ENCODE measurements around the gene TBC1D5.

Gene TBC1D5

GRCh38 chr3:17590465-17590864 lies 152.0 kb downstream of the TBC1D5 start:
- Histone ChIP-seq H3K27ac (ENCODE audit: low read depth, low read length) (no peak overlapping the region), H3K4me3 (ENCODE audit: low read length) (no peak overlapping the region), H3K36me3 (ENCODE audit: control insufficient read depth, insufficient read depth, low read length) (peaks cover 2% of the 10 kb centered on the region), H3K27me3 (ENCODE audit: control insufficient read depth, insufficient read depth, low read length) (no peaks in the 10 kb centered on the region), H3K9ac (ENCODE audit: low read length) (no peak overlapping the region), H3K4me1 (ENCODE audit: control insufficient read depth, insufficient read depth, low read length) (no peaks in the 10 kb centered on the region)

GRCh38 chr3:17589888-17590287 lies 152.5 kb downstream of the TBC1D5 start:
- Histone ChIP-seq H3K9ac (ENCODE audit: low read length) (no peak overlapping the region), H3K4me3 (ENCODE audit: low read length) (no peak overlapping the region), H3K4me1 (ENCODE audit: control insufficient read depth, insufficient read depth, low read length) (no peaks in the 10 kb centered on the region), H3K27me3 (ENCODE audit: control insufficient read depth, insufficient read depth, low read length) (no peaks in the 10 kb centered on the region), H3K36me3 (ENCODE audit: control insufficient read depth, insufficient read depth, low read length) (peaks cover 2% of the 10 kb centered on the region), H3K27ac (ENCODE audit: low read depth, low read length) (no peak overlapping the region)

- no peaks in the 10 kb centered on the region for H3K4me1 ChIP-seq (ENCODE audit: control insufficient read depth, insufficient read depth, low read length)
- H3K9ac ChIP-seq (ENCODE audit: low read length): no peak overlapping the region
- H3K27me3 ChIP-seq (ENCODE audit: control insufficient read depth, insufficient read depth, low read length): no peaks in the 10 kb centered on the region
- H3K27ac ChIP-seq (ENCODE audit: low read depth, low read length): no peak overlapping the region
- peaks cover under 1% of the 10 kb centered on the region for H3K36me3 ChIP-seq (ENCODE audit: control insufficient read depth, insufficient read depth, low read length)
- H3K4me3 ChIP-seq (ENCODE audit: low read length): no peak overlapping the region
These were observed 154.0 kb downstream of the TBC1D5 start for GRCh38 chr3:17588422-17588821.

DNA sequence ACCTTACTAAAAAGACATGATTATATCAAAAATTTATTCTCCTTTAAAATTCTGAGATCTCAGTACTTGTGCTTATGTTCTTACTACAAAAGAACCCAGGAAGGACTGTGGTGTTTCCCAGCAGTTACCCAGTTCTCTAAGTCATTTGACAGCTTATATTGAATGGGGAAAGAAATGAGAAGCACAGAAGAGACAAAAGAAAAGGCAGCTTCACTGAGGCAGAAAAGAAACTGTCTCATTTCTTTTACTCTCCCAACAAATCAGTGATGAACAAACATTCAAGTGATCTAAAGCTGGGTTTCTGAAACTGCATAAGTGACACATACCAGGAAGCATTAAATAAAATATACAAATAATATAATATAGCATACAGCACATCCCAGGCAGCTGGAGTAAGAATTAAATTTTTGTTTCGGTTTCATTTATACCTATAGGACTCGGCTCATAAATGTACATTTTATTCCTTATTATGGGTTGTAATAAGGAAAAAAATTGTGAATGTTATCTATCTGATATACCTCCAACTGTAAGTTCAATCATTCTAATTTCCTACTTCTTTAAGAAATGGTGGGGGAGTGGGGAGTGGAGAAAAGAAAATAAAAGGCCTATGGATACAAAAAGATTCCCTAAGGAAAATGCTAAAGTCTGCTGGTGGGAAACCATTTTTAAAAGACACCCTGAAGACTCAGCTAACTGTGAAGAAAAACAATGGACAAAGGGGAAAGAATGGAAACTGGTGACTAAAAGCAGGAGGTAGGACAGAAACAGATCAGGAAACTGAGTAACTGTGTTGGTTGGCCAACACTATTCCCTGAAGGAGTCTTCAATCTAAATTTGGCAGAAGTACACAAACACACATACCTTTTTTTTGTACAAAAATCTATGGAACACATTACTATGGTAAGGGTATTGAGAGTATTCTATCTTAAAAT lies 156.8 kb downstream of the TBC1D5 start:
- Histone ChIP-seq H3K27ac (ENCODE audit: low read depth, low read length) (no peak overlapping the region), H3K9ac (ENCODE audit: low read length) (no peak overlapping the region), H3K27me3 (ENCODE audit: control insufficient read depth, insufficient read depth, low read length) (no peaks in the 10 kb centered on the region), H3K4me3 (ENCODE audit: low read length) (no peak overlapping the region), H3K36me3 (ENCODE audit: control insufficient read depth, insufficient read depth, low read length) (no peaks in the 10 kb centered on the region), H3K4me1 (ENCODE audit: control insufficient read depth, insufficient read depth, low read length) (no peaks in the 10 kb centered on the region)

GRCh38 chr3:17584066-17584465 lies 158.4 kb downstream of the TBC1D5 start:
- no peak overlapping the region for H3K27ac ChIP-seq (ENCODE audit: low read depth, low read length)
- no peaks in the 10 kb centered on the region for H3K4me1 ChIP-seq (ENCODE audit: control insufficient read depth, insufficient read depth, low read length)
- H3K4me3 ChIP-seq (ENCODE audit: low read length): no peak overlapping the region
- H3K9ac ChIP-seq (ENCODE audit: low read length): no peak overlapping the region
- H3K27me3 ChIP-seq (ENCODE audit: control insufficient read depth, insufficient read depth, low read length): no peaks in the 10 kb centered on the region
- no peaks in the 10 kb centered on the region for H3K36me3 ChIP-seq (ENCODE audit: control insufficient read depth, insufficient read depth, low read length)

- Histone ChIP-seq H3K4me3 (ENCODE audit: low read length) (no peak overlapping the region), H3K27me3 (ENCODE audit: control insufficient read depth, insufficient read depth, low read length) (no peaks in the 10 kb centered on the region), H3K27ac (ENCODE audit: low read depth, low read length) (no peak overlapping the region), H3K36me3 (ENCODE audit: control insufficient read depth, insufficient read depth, low read length) (no peaks in the 10 kb centered on the region), H3K4me1 (ENCODE audit: control insufficient read depth, insufficient read depth, low read length) (no peaks in the 10 kb centered on the region), H3K9ac (ENCODE audit: low read length) (no peak overlapping the region)
These were observed 158.9 kb downstream of the TBC1D5 start for GRCh38 chr3:17583530-17583929.

- Histone ChIP-seq H3K4me3 (ENCODE audit: low read length) (no peak overlapping the region), H3K27ac (ENCODE audit: low read depth, low read length) (no peak overlapping the region), H3K4me1 (ENCODE audit: control insufficient read depth, insufficient read depth, low read length) (no peaks in the 10 kb centered on the region), H3K27me3 (ENCODE audit: control insufficient read depth, insufficient read depth, low read length) (no peaks in the 10 kb centered on the region), H3K9ac (ENCODE audit: low read length) (no peak overlapping the region), H3K36me3 (ENCODE audit: control insufficient read depth, insufficient read depth, low read length) (no peaks in the 10 kb centered on the region)
These were observed 160.9 kb downstream of the TBC1D5 start for GRCh38 chr3:17581421-17582080.

- no peaks in the 10 kb centered on the region for H3K4me1 ChIP-seq (ENCODE audit: control insufficient read depth, insufficient read depth, low read length)
- H3K4me3 ChIP-seq (ENCODE audit: low read length): no peak overlapping the region
- no peaks in the 10 kb centered on the region for H3K27me3 ChIP-seq (ENCODE audit: control insufficient read depth, insufficient read depth, low read length)
- no peak overlapping the region for H3K9ac ChIP-seq (ENCODE audit: low read length)
- no peaks in the 10 kb centered on the region for H3K36me3 ChIP-seq (ENCODE audit: control insufficient read depth, insufficient read depth, low read length)
- H3K27ac ChIP-seq (ENCODE audit: low read depth, low read length): no peak overlapping the region
These were observed 161.5 kb downstream of the TBC1D5 start for GRCh38 chr3:17580901-17581300.

DNA sequence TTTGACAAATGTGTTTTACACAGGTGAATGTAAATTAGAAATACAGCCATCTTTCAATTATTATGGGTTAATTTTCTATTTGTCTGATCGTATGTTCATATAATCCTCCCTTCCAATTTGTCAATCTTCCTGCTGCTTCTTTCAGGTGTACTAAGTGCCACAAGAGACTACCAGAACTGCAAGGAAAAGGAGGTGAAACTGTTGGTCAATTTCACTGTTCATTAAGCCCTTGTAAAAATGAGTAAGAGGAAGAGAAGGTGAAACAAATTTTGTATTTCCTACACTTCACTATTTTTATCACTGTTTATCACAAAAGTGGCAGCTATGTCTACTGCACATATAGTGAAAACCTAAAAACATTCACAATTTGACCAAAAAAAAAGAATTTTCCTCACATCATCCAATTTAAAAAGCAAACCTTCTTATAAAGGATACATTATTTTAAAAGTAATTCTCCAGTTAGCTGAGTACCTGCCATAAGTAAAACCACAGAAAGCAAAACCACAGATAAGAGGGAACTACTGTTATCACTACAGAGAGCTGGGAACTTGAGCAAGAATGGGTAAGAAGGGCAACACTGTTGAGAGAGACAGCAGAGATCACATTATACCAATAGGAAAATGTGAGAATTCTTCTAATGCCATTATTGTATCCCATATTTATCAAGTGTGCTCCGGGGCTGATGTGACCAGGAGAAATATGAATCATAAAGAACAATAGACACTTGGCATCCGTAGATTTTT lies 163.0 kb downstream of the TBC1D5 start:
- H3K9ac ChIP-seq (ENCODE audit: low read length): no peak overlapping the region
- H3K36me3 ChIP-seq (ENCODE audit: control insufficient read depth, insufficient read depth, low read length): no peaks in the 10 kb centered on the region
- no peak overlapping the region for H3K4me3 ChIP-seq (ENCODE audit: low read length)
- no peak overlapping the region for H3K27ac ChIP-seq (ENCODE audit: low read depth, low read length)
- H3K4me1 ChIP-seq (ENCODE audit: control insufficient read depth, insufficient read depth, low read length): no peaks in the 10 kb centered on the region
- H3K27me3 ChIP-seq (ENCODE audit: control insufficient read depth, insufficient read depth, low read length): no peaks in the 10 kb centered on the region

DNA sequence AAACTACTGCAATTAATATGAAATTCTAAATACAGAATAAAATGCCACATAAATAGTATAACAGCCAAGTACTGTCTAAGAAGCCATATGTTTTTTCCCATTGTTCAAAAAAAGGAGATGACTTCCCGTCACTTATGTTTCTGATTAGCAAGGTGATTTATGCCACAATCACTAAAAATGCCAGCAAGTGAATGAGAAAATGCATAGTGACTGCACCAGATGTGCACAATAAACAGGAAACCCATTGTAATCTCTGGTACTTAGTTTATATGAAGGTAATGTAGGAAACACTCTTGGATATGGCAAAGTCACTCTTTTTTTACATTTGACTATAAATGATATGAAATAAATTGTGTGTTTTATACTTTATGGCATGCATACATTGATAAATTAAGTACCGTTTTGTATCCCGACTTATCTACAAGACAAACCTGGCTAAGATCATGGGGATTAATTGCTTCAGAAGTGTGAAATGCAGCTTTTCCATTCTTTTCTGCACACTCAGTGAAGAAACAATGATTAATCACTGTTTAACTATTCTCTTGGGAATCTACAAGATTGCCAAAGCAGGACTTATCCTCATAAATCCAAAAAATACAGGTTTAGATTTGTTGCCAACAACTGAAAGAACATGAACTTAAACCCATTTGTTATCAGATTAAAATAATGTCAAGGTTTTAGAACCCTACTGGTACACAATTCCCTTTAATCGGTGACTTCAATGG lies 164.5 kb downstream of the TBC1D5 start:
- Histone ChIP-seq H3K27me3 (ENCODE audit: control insufficient read depth, insufficient read depth, low read length) (no peaks in the 10 kb centered on the region), H3K4me3 (ENCODE audit: low read length) (no peak overlapping the region), H3K4me1 (ENCODE audit: control insufficient read depth, insufficient read depth, low read length) (no peaks in the 10 kb centered on the region), H3K27ac (ENCODE audit: low read depth, low read length) (no peak overlapping the region), H3K36me3 (ENCODE audit: control insufficient read depth, insufficient read depth, low read length) (no peaks in the 10 kb centered on the region), H3K9ac (ENCODE audit: low read length) (no peak overlapping the region)

DNA sequence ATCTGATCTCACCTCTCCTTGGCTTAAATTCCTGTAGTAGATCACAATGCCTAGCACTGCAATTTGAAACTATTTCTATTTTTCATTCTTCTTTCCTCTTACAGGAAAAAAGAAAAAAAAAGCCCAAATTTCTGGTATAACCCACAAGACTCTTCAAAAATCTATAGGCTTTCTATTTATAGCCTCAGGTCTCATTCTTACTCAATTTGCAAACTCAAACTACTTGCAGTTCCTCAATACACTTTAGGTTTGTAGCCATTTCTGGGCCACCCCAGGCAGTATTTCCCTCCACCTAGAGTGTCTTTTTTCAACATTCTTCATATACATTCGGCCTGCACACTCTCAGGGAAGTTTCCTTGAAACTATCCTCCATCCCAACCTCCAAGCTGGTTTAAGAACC lies 169.0 kb downstream of the TBC1D5 start:
- H3K9ac ChIP-seq (ENCODE audit: low read length): no peak overlapping the region
- no peak overlapping the region for H3K4me3 ChIP-seq (ENCODE audit: low read length)
- no peaks in the 10 kb centered on the region for H3K4me1 ChIP-seq (ENCODE audit: control insufficient read depth, insufficient read depth, low read length)
- H3K36me3 ChIP-seq (ENCODE audit: control insufficient read depth, insufficient read depth, low read length): no peaks in the 10 kb centered on the region
- H3K27me3 ChIP-seq (ENCODE audit: control insufficient read depth, insufficient read depth, low read length): no peaks in the 10 kb centered on the region
- no peak overlapping the region for H3K27ac ChIP-seq (ENCODE audit: low read depth, low read length)

DNA sequence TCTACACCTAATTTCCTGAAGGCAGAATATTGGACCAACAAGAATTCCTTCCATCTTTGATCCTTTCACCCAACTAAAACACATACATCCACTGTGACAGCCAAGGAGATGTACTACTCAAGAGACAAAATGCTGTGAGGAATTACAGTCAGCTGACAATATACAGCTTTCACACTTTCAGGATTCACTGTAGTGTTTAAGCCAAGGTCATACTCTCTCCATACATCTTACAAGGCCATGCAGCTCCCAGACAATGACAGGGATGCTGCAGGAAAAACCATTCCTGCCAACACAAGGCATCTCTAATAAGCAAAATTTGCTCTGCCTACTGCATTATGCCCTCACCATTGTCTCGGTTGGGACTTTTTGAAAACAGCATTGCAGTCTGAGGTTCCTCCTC lies 170.7 kb downstream of the TBC1D5 start:
- Histone ChIP-seq H3K27ac (ENCODE audit: low read depth, low read length) (no peak overlapping the region), H3K27me3 (ENCODE audit: control insufficient read depth, insufficient read depth, low read length) (no peaks in the 10 kb centered on the region), H3K4me3 (ENCODE audit: low read length) (no peak overlapping the region), H3K36me3 (ENCODE audit: control insufficient read depth, insufficient read depth, low read length) (no peaks in the 10 kb centered on the region), H3K4me1 (ENCODE audit: control insufficient read depth, insufficient read depth, low read length) (no peaks in the 10 kb centered on the region), H3K9ac (ENCODE audit: low read length) (no peak overlapping the region)
